Neural crest cell (in vitro differentiated cells): ENCODE measurements around the gene MYO10. TPM values are rescaled to one million over a fixed set of nuclear protein-coding genes. Genes with fewer than 3 reads are reported as not detected.

Source experiments
- DNase-seq: peaks from one replicate; pipeline ENCODE4 v3.0.0; 2021; ENCODE audit warnings: low read depth, mixed read lengths, low spot score
- H3K27ac Mint-ChIP-seq: one replicate; pipeline ENCODE4 v1.8.0; 2021; ENCODE audit warnings: mild to moderate bottlenecking, mixed read lengths; ENCODE audit not compliant: unreplicated experiment
- H3K27me3 Mint-ChIP-seq: 2 replicates; pipeline ENCODE4 v1.8.0; 2021; ENCODE audit warnings: low read depth, mild to moderate bottlenecking, mixed read lengths
- H3K36me3 Mint-ChIP-seq: 2 replicates; pipeline ENCODE4 v1.8.0; 2021; ENCODE audit warnings: low read depth, mild to moderate bottlenecking, mixed read lengths
- H3K4me1 Mint-ChIP-seq: 2 replicates; pipeline ENCODE4 v1.8.0; 2021; ENCODE audit warnings: mixed read lengths
- H3K4me3 Mint-ChIP-seq: one replicate; pipeline ENCODE4 v1.8.0; 2021; ENCODE audit warnings: mild to moderate bottlenecking, mixed read lengths
- H3K9me3 Mint-ChIP-seq: 2 replicates; pipeline ENCODE4 v1.8.0; 2021; ENCODE audit warnings: mixed read lengths
- total RNA-seq: library from RNA; stranded (reverse); gene quantifications from 2 replicates; pipeline ENCODE4 v1.2.1, GENCODE V29; 2021
- TF ChIP-seq, protein P1 (sequence below): fragments of 200-600 bp; sonication (generic); conservative IDR thresholded peaks from 2 replicates; pipeline ENCODE4 v1.5.0; 2021; ENCODE audit warnings: antibody characterized with exemption, mild to moderate bottlenecking

The MYO10 gene
- total RNA-seq, 1 donor from 2014 or later: 94.4 TPM

DNA sequence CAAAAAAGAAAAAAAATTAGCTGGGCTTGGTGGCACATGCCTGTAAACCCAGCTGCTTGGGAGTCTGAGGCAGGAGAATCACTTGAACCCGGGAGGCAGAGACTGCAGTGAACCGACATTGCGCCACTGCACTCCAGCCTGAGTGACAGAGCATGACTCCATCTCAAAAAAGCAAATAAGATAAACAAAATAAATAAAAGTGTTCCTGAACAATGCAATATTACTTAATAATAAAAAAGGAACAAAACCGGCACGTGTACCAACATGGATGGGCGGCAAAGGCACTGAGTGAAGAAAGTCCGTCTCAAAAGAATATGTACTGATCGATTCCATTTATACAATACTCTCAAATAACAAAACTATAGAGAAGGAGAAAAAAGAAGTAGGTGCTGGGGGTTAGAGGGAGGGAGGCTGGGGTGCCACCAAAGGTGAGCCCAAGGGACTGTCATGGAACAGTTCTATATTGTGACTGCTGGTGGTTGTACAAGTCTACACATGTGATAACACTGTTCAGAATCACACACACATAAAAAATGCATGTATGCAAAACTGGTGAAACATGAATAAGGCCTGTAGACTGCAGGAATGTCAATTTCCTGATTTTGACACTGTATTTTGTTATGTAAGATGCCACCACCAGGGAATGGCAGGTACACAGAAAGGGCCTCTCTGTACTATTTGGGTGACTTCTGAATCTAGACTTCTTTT is 15.8 kb downstream of the MYO10 start:
- Mint-ChIP-seq H3K36me3 (peaks cover 7% of the 10 kb centered on the region), H3K27me3 (no peaks in the 10 kb centered on the region), H3K4me3 (no peak overlapping the region)

DNA sequence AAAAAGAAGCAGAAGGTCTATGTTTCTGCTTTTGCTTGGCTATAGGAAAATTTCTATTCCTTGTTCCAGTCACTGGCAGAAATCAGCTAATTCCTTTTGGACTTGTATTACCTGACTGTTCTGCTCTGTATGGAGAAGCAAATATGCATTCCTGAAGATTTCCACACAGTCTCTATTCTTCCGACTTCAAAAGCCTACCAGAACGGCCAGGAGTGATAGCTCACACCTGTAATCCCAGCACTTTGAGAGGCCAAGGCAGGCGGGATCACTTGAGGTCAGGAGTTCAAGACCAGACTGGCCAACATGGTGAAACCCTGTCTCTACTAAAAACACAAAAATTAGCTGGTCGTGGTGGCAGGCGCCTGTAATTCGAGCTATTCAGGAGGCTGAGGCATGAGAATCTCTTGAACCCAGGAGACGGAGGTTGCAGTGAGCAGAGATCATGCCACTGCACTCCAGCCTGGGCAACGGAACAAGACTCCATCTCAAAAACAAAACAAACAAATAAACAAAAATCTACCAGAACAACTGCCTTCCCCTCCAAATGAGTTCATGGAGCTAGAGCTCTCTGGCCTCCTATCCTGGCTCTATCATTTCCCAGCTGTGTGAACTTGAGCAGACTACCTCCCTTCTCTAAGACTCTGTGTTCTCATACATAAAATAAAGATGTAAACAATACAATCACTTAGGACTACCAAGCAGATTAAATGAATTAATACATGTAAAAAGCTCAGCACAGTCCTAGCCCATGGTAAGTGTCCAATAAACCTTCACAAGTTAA is 17.0 kb downstream of the MYO10 start:
- H3K27ac Mint-ChIP-seq: no peak overlapping the region
- H3K4me1 Mint-ChIP-seq: peaks cover 34% of the 10 kb centered on the region
- no peak overlapping the region for H3K4me3 Mint-ChIP-seq
- H3K27me3 Mint-ChIP-seq: no peaks in the 10 kb centered on the region
- no peak for DNase-seq
- TF ChIP-seq, protein P1, sequence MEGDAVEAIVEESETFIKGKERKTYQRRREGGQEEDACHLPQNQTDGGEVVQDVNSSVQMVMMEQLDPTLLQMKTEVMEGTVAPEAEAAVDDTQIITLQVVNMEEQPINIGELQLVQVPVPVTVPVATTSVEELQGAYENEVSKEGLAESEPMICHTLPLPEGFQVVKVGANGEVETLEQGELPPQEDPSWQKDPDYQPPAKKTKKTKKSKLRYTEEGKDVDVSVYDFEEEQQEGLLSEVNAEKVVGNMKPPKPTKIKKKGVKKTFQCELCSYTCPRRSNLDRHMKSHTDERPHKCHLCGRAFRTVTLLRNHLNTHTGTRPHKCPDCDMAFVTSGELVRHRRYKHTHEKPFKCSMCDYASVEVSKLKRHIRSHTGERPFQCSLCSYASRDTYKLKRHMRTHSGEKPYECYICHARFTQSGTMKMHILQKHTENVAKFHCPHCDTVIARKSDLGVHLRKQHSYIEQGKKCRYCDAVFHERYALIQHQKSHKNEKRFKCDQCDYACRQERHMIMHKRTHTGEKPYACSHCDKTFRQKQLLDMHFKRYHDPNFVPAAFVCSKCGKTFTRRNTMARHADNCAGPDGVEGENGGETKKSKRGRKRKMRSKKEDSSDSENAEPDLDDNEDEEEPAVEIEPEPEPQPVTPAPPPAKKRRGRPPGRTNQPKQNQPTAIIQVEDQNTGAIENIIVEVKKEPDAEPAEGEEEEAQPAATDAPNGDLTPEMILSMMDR: no peak
- peaks cover 9% of the 10 kb centered on the region for H3K36me3 Mint-ChIP-seq
- no peaks in the 10 kb centered on the region for H3K9me3 Mint-ChIP-seq

More for the DNA sequence above, 15.8 kb downstream of the MYO10 start:
- no peak for DNase-seq
- peaks cover 3% of the 10 kb centered on the region for H3K9me3 Mint-ChIP-seq
- TF ChIP-seq, protein P1: no peak
- no peak overlapping the region for H3K27ac Mint-ChIP-seq
- H3K4me1 Mint-ChIP-seq: peaks cover 39% of the 10 kb centered on the region

DNA sequence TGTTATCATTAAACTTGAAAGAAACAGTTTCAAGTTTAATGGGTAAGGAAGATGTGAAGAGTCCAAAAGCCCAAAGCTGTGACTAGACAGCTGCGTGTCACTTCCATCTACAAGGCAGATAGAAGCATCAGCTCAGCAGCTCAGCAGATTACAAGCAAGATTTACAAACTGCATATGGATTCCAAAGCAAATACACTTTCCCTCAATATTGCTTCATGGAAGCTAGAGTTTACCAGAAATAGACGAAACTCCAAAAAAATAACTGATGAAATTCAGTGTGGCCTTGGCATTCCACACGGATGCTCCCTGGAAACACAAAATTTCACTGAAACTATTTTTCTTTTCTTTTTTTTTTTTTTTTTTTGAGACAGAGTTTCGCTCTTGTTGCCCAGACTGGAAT is 17.9 kb downstream of the MYO10 start:
- Mint-ChIP-seq H3K9me3 (no peaks in the 10 kb centered on the region), H3K4me3 (no peak overlapping the region), H3K27me3 (no peaks in the 10 kb centered on the region), H3K27ac (no peak overlapping the region), H3K36me3 (peaks cover 9% of the 10 kb centered on the region), H3K4me1 (peaks cover 38% of the 10 kb centered on the region)
- TF ChIP-seq, protein P1: no peak
- DNase-seq: no peak

DNA sequence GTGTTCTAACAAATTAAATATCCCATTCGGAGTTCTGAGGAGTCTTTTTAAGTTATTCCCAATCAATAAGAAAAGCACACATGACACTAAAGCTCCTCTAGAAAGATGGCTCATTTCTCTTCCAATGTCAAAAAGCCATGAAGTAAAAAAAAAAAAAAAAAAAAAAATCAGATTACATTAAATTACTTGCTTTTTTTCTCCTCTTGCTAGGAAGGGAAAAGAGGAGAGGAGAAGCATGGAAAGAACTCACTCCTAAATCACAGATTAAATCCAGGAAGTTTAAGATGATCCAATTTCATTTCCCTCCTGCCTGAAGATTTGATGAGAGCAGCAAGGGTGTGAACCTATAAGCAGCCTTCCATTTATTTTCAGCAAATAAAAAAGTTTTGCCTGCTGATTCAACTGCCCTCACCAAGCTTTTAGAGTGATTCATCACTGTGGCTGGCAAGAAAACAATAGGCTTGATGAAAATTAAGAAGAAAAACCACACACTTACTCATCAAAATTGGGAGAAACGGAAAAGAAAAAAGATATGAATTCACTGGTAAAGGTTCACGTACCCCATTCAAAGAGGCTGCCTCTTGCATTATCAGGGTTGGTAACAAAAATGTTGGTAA is 19.7 kb downstream of the MYO10 start:
- Mint-ChIP-seq H3K27me3 (no peaks in the 10 kb centered on the region), H3K4me1 (peaks cover 43% of the 10 kb centered on the region), H3K36me3 (peaks cover 9% of the 10 kb centered on the region), H3K9me3 (no peaks in the 10 kb centered on the region), H3K27ac (no peak overlapping the region), H3K4me3 (no peak overlapping the region)
- no peak for DNase-seq
- TF ChIP-seq, protein P1: no peak

DNA sequence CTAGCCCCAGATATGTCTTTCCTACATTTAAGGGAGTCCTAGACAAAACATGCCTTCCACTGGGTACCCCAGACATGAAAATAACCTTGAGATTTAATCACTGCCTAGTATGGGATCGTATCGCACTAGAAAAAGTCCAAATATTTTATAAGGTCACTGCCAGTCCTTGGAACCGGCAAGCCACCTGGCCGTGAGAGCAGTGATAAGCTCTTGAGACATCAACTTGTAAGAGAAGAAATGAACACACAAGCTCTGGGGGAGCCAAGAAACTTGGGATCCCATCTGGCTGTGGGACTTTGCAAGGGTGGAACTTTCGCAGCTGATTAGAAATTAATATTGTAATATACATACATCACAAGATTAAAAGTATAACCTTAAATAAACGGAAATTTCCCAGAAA is 21.5 kb downstream of the MYO10 start:
- peaks cover 45% of the 10 kb centered on the region for H3K4me1 Mint-ChIP-seq
- DNase-seq: no peak
- H3K36me3 Mint-ChIP-seq: peaks cover 9% of the 10 kb centered on the region
- H3K27me3 Mint-ChIP-seq: no peaks in the 10 kb centered on the region
- H3K4me3 Mint-ChIP-seq: no peak overlapping the region
- H3K27ac Mint-ChIP-seq: no peak overlapping the region
- TF ChIP-seq, protein P1: no peak
- no peaks in the 10 kb centered on the region for H3K9me3 Mint-ChIP-seq
